ENCODE results near the gene TRAK2. TPM values are rescaled to one million over a fixed set of nuclear protein-coding genes. Genes with fewer than 3 reads are reported as not detected.

Gene TRAK2
- total and polyA plus RNA-seq, 2 experiments from 2014 or later: 6.7 to 17.0 TPM

DNA sequence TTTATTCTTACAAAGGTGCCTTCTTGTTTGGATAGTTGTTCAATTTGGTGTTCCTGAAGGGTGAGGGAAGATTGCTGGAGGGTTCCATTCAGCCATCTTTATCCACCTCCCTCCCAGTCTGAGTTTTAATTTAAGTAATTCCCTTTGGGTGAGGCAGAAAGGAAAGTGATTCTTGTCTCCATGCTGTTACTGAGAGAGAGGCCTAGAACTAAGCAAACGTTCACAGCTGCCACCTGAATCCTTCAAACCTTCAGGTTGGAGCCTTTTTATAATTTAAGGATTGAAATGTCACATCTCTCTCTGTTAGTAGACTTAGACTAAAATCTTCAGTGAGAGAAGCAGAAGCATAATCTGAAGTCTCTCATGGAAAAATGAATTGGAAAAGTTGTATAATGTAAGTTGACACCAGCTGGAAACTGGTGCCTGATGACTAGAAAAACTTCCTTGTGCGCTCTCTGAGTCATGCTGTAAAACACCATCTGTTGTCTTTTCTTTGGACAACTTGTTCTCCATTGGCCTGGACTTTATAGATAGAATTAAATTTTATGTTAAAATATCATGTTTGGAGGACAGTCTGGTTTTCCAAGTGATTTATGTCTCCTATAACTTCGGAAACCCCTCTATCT lies 14.9 kb upstream of the TRAK2 start (continued):
- TF ChIP-seq, protein P1, sequence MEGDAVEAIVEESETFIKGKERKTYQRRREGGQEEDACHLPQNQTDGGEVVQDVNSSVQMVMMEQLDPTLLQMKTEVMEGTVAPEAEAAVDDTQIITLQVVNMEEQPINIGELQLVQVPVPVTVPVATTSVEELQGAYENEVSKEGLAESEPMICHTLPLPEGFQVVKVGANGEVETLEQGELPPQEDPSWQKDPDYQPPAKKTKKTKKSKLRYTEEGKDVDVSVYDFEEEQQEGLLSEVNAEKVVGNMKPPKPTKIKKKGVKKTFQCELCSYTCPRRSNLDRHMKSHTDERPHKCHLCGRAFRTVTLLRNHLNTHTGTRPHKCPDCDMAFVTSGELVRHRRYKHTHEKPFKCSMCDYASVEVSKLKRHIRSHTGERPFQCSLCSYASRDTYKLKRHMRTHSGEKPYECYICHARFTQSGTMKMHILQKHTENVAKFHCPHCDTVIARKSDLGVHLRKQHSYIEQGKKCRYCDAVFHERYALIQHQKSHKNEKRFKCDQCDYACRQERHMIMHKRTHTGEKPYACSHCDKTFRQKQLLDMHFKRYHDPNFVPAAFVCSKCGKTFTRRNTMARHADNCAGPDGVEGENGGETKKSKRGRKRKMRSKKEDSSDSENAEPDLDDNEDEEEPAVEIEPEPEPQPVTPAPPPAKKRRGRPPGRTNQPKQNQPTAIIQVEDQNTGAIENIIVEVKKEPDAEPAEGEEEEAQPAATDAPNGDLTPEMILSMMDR (conservative IDR thresholded peaks at IDR 0.05; ENCODE audit: low read depth in 2 of 2): no peak
- TF ChIP-seq ZNF462 (CRISPR knock-in tag; IDR thresholded peaks at IDR 0.05): no peak
- TF ChIP-seq, protein P2, sequence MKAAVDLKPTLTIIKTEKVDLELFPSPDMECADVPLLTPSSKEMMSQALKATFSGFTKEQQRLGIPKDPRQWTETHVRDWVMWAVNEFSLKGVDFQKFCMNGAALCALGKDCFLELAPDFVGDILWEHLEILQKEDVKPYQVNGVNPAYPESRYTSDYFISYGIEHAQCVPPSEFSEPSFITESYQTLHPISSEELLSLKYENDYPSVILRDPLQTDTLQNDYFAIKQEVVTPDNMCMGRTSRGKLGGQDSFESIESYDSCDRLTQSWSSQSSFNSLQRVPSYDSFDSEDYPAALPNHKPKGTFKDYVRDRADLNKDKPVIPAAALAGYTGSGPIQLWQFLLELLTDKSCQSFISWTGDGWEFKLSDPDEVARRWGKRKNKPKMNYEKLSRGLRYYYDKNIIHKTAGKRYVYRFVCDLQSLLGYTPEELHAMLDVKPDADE (IDR thresholded peaks at IDR 0.05): no peak

DNA sequence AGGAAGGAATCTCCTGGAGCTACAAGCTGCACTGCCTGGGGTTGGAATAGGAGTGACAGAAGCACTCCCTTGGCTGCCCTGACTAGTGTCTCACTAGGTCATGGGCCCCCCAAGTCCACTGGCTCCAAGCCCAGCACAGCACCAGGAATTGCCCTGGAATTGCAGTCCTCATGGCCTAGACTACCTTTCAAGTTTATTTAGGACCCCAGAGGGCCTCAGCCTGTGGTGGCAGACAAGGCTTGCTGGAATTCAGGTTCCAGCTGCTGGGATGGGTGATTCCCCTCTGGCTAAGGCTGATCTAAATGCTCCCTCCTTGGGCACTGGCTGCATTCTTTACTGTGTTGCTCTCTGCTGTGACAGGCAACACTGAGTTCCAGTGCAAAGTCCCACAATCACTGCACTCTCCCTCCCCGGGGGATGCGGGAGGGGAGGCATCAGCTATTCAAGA lies 14.3 kb upstream of the TRAK2 start:
- no peaks in the 10 kb centered on the region for H3F3A ChIP-seq (replicated peaks; ENCODE audit: low read depth)
- no peaks in the 10 kb centered on the region for H3K79me2 ChIP-seq (replicated peaks; ENCODE audit: insufficient read depth)
- H3K4me3 ChIP-seq: no peak overlapping the region
- H3K36me3 ChIP-seq (ENCODE audit: insufficient read depth): no peaks in the 10 kb centered on the region; the same call in 1 of the 2 replicates
- H3K27ac ChIP-seq (ENCODE audit: low read depth): no peak overlapping the region
- no peak overlapping the region for H2AFZ ChIP-seq
- DNase-seq (ENCODE audit: low spot score) (no peak), ATAC-seq (no peak; the same call in 2 of the 3 replicates)
- peaks cover 2% of the 10 kb centered on the region; the same call in 2 of the 3 replicates for H3K4me1 Mint-ChIP-seq
- no peak overlapping the region for H3K4me3 Mint-ChIP-seq
- H3K9me2 ChIP-seq (ENCODE audit: insufficient read depth): no peaks in the 10 kb centered on the region
- H3K27me3 ChIP-seq (ENCODE audit: insufficient read depth): no peaks in the 10 kb centered on the region
- H3K9me3 Mint-ChIP-seq: no peaks in the 10 kb centered on the region
- no peaks in the 10 kb centered on the region for H3K27me3 Mint-ChIP-seq (ENCODE audit: insufficient read depth, low read depth, poor library complexity)
- no peak overlapping the region for H3K4me2 ChIP-seq
- no peaks in the 10 kb centered on the region for H4K20me1 ChIP-seq (replicated peaks; ENCODE audit: insufficient read depth)
- H3K27ac Mint-ChIP-seq: no peak overlapping the region
- peaks cover 17% of the 10 kb centered on the region for H3K36me3 Mint-ChIP-seq (ENCODE audit: low read depth)
- H3K4me1 ChIP-seq (ENCODE audit: insufficient read depth): no peaks in the 10 kb centered on the region
- TF ChIP-seq POLR2AphosphoS5 (IDR thresholded peaks at IDR 0.05; ENCODE audit: low read depth) (no peak), EZH2 (IDR thresholded peaks at IDR 0.05; ENCODE audit: low read depth, unreplicated experiment) (no peak), ZNF462 (CRISPR knock-in tag; IDR thresholded peaks at IDR 0.05) (no peak)

Measured in GM23338 (cell line).